IPS-18a (cell line): Measurements from ENCODE around the gene NCOA4.
A peak's percentile ranks its signal among the peaks of the same experiment; 100 is the strongest.
"Not testable (repeated sequence)": the region's sequence is repeated elsewhere in the genome, so short reads cannot be mapped to it uniquely, and the experiment has no call there.

ENCODE experiments used
- H3K27ac ChIP-seq: one replicate; pipeline ENCODE4 v1.5.1; 2013; ENCODE audit warnings: low read length
- H3K27me3 ChIP-seq: one replicate; pipeline ENCODE4 v1.6.1; 2013; ENCODE audit warnings: mild to moderate bottlenecking, low read length; ENCODE audit not compliant: control insufficient read depth, insufficient read depth
- H3K36me3 ChIP-seq: one replicate; pipeline ENCODE4 v1.6.1; 2013; ENCODE audit warnings: low read depth, low read length; ENCODE audit not compliant: control insufficient read depth
- H3K4me1 ChIP-seq: one replicate; pipeline ENCODE4 v1.6.1; 2013; ENCODE audit warnings: low read depth, low read length; ENCODE audit not compliant: control insufficient read depth
- H3K4me3 ChIP-seq: one replicate; pipeline ENCODE4 v1.5.1; 2013; ENCODE audit warnings: low read length
- H3K9ac ChIP-seq: one replicate; pipeline ENCODE4 v1.6.1; 2013; ENCODE audit warnings: mild to moderate bottlenecking, low read length, moderate library complexity
- H3K9me3 ChIP-seq: one replicate; pipeline ENCODE4 v1.6.1; 2013; ENCODE audit warnings: low read depth, low read length; ENCODE audit not compliant: control insufficient read depth

NCOA4 gene

GRCh38 chr10:46068117-46068516 lies 37.7 kb upstream of the NCOA4 start:
- Histone ChIP-seq H3K4me3 (no peak overlapping the region), H3K36me3 (no peaks in the 10 kb centered on the region), H3K9me3 (no peaks in the 10 kb centered on the region), H3K4me1 (peaks cover 7% of the 10 kb centered on the region), H3K27me3 (peaks cover 4% of the 10 kb centered on the region), H3K9ac (no peak overlapping the region), H3K27ac (no peak overlapping the region)

- H3K9ac ChIP-seq, result no peak overlapping the region
- H3K36me3 ChIP-seq, result no peaks in the 10 kb centered on the region
- no peak overlapping the region for H3K4me3 ChIP-seq
- H3K4me1 ChIP-seq, result peaks cover 14% of the 10 kb centered on the region
- no peaks in the 10 kb centered on the region for H3K27me3 ChIP-seq
- H3K9me3 ChIP-seq, result no peaks in the 10 kb centered on the region
- H3K27ac ChIP-seq, result no peak overlapping the region
These were observed 33.9 kb upstream of the NCOA4 start for GRCh38 chr10:46064269-46064817.

DNA sequence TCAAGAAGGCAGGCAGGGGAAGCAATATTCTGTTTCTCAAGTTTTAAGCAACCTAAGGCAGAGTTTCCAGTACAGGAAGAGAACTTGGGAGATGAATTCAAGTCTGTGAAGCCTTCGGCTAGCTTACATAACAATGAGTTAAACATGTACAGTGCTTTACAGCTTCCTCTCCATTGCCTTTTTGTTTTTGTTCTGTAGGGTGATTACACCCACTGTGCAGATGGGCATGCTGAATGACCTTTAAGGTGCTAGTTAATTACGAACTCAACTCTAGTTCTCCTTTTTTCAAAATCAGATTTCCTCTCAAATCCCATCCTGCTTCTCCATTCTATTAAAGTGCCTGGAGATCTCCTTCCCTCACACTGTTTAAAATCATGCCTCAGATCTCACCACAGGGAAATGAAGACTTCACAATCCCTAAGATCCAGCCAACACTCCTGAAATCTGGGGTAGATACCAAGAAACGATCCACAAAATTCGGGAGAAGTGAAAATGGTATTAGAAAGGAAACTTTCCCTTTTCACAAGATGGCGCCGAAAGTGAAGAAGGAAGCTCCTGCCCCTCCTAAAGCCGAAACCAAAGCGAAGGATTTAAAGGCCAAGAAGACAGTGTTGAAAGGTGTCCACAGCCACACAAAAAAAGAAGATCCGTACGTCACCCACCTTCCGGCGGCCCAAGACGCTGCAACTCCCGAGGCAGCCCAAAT lies 32.5 kb upstream of the NCOA4 start:
- Histone ChIP-seq H3K9ac (no peak overlapping the region), H3K9me3 (no peaks in the 10 kb centered on the region), H3K27me3 (no peaks in the 10 kb centered on the region), H3K4me3 (no peak overlapping the region), H3K27ac (no peak overlapping the region), H3K36me3 (no peaks in the 10 kb centered on the region), H3K4me1 (peaks cover 10% of the 10 kb centered on the region)

DNA sequence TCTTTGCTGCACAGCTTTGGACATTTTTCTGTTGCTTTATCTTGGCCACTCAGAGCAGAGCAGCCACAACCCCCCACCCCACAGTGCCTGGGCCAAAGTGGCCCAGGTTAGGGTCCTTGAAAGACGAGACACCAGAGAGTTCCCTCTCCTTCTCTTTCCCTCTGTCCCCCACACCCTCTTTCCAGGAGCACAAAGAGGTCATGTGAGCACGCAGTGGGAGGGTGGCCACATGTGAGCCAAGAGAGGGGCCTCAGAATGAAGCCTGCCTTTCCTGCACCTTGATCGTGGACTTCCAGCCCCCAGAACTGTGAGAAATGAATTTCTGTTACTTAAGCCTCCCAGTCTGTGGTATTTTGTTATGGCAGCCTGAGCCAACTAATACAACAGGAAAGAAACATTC lies 30.3 kb upstream of the NCOA4 start:
- Histone ChIP-seq H3K27me3 (no peaks in the 10 kb centered on the region), H3K4me3 (no peak overlapping the region), H3K36me3 (no peaks in the 10 kb centered on the region), H3K9ac (no peak overlapping the region), H3K27ac (no peak overlapping the region), H3K9me3 (no peaks in the 10 kb centered on the region), H3K4me1 (peaks cover 7% of the 10 kb centered on the region)

GRCh38 chr10:46057927-46058326 lies 27.5 kb upstream of the NCOA4 start:
- not testable (repeated sequence) for H3K27ac ChIP-seq, H3K9me3 ChIP-seq, H3K4me3 ChIP-seq, H3K36me3 ChIP-seq, H3K27me3 ChIP-seq, H3K9ac ChIP-seq
- H3K4me1 ChIP-seq, result peaks cover 21% of the 10 kb centered on the region

DNA sequence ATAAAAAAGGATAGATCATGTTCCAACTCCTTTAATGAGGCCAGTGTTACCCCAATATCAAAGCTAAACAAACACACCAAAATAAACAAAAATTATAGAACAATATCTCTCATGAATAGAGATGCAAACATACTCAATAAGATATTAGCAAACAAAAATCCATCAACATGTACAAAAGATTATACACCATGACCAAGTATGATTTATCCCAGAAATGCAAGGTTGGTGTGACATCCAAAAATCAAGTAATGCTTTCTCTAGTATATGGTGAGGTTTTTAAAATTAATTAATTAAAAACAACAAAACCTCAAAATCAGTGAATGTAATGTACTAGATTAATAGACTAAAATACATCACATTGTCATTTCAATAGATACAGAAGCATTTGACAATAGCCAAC lies 26.6 kb upstream of the NCOA4 start:
- Histone ChIP-seq H3K36me3 (no peaks in the 10 kb centered on the region), H3K27ac (no peak overlapping the region), H3K27me3 (no peaks in the 10 kb centered on the region), H3K9ac (no peak overlapping the region), H3K4me3 (no peak overlapping the region), H3K9me3 (no peaks in the 10 kb centered on the region), H3K4me1 (peaks cover 28% of the 10 kb centered on the region)

GRCh38 chr10:46055771-46056170 lies 25.3 kb upstream of the NCOA4 start:
- Histone ChIP-seq H3K4me1 (peaks cover 25% of the 10 kb centered on the region), H3K36me3 (no peaks in the 10 kb centered on the region), H3K27me3 (no peaks in the 10 kb centered on the region), H3K9me3 (no peaks in the 10 kb centered on the region), H3K9ac (no peak overlapping the region), H3K4me3 (no peak overlapping the region), H3K27ac (no peak overlapping the region)

GRCh38 chr10:46053534-46054434 lies 23.4 kb upstream of the NCOA4 start:
- Histone ChIP-seq H3K4me1 (peaks cover 21% of the 10 kb centered on the region), H3K27me3 (no peaks in the 10 kb centered on the region), H3K27ac (no peak overlapping the region), H3K9me3 (no peaks in the 10 kb centered on the region), H3K9ac (no peak overlapping the region), H3K36me3 (no peaks in the 10 kb centered on the region), H3K4me3 (peak overlapping the region; percentile 27)

DNA sequence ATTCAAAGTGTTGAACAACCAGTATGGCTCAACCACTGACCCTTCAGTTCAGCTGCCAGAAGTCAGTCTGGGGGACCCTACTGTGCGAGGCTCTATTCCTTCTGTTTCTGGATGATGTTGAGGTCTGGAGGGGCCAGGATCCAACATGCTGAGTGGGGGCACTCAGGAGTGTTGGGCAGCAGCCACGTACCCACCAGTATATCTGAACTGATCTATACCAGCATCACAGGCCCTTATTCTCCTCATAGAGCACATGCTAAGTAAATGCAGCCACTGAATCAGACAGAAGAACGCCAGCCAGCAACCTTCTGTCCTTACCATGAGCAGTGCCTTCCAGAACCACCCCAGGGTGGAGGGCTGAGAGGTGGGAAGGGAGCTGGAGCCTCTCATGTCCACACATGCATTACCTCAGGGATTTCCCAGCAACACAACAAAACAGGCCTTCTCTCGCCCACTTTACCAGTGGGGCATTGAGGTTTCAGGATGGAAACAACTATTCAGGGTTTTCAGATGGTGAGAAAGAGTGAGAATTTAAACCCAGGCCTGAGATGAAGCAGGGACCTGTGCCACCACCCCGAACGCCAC lies 22.5 kb upstream of the NCOA4 start:
- H3K4me1 ChIP-seq, result peaks cover 21% of the 10 kb centered on the region
- H3K27me3 ChIP-seq, result no peaks in the 10 kb centered on the region
- H3K4me3 ChIP-seq, result no peak overlapping the region
- H3K9ac ChIP-seq, result no peak overlapping the region
- H3K36me3 ChIP-seq, result no peaks in the 10 kb centered on the region
- H3K9me3 ChIP-seq, result no peaks in the 10 kb centered on the region
- H3K27ac ChIP-seq, result no peak overlapping the region

GRCh38 chr10:46052057-46052790 lies 21.8 kb upstream of the NCOA4 start:
- Histone ChIP-seq H3K27me3 (no peaks in the 10 kb centered on the region), H3K9ac (no peak overlapping the region)

More at GRCh38 chr10:46052057-46052790, 21.8 kb upstream of the NCOA4 start:
- Histone ChIP-seq H3K9me3 (no peaks in the 10 kb centered on the region), H3K36me3 (no peaks in the 10 kb centered on the region), H3K27ac (no peak overlapping the region), H3K4me3 (no peak overlapping the region), H3K4me1 (peaks cover 21% of the 10 kb centered on the region)
